ENCODE measurements around the gene LGI1.

LGI1 gene

DNA sequence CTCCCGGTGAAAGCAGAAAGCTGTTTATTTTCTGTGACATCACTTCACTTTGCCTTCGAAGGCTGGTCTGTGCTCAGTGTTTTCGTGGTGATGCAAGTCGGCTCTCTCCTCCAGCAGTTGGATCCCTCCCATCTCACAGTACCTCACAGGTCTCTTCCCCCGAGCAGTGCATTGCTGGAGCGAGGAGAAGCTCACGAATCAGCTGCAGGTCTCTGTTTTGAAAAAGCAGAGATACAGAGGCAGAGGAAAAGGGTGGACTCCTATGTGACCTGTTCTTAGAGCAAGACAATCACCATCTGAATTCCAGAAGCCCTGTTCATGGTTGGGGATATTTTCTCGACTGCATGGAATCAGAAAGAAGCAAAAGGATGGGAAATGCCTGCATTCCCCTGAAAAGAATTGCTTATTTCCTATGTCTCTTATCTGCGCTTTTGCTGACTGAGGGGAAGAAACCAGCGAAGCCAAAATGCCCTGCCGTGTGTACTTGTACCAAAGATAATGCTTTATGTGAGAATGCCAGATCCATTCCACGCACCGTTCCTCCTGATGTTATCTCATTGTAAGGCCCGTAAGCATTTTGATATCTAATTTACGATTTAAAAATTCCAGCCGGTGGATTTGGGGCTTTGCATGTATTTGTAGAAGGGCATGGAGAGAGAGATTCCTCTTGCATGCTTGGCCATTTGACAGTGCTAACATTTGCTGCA is at the start of gene LGI1:
Gene LGI1, plus strand, starts transcription at position 136 of the 707 bp plus-strand sequence. Its CDS starts 209 bp downstream, at position 345.
- DNase-seq (ENCODE audit: low read depth), result no peak

DNA sequence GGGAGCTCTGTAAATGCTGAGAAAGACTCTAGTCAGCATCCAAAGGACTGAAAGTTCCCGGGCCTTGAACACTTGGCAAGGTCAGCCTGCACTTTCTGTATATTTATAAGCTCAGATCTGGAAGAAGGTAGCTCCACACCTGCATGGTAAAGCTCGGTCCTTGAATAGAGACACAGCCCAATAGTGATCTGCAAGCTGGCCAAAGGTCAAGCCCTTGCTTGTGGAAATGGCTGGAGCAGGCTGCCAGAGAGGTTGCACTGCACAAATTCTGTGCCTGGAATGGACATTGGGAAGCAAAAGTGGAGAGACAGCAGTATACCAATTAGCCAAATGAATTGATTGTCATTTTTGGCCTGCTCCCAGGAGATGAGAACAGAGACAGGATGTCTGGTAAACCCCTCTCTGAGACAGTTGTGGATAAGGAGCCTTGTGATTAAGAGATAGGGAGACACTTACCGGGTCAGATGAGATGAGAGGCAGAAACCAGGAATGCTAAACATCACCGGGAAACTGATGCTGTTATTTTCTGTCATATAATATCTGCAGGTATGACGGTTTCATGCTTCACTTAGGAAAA is 47.3 kb upstream of the LGI1 start:
- DNase-seq (ENCODE audit: low read depth), result no peak

DNA sequence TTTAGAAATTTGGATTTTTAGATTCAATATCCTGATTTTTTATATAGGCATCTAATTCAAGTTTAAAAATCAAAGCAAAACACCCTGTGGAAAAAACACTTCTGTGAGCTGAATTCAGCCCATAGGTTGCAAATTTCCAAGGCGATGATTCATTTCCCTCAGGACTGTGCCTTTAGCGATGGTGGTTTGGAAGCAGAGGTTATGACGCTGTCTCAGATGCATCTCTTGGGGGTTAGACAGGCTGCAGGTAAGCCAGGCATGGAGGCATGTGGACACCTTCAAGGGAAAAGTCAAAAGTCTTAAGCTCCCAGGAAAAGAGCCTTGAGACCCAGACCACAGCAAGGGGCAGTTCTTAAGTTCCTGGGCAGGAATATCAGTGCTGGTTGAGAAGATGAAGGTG is 45.8 kb upstream of the LGI1 start:
- DNase-seq (ENCODE audit: low read depth), result no peak

- DNase-seq (ENCODE audit: low read depth), result no peak
Measured at GRCh38 chr10:93712593-93712992, 45.1 kb upstream of the LGI1 start.

DNA sequence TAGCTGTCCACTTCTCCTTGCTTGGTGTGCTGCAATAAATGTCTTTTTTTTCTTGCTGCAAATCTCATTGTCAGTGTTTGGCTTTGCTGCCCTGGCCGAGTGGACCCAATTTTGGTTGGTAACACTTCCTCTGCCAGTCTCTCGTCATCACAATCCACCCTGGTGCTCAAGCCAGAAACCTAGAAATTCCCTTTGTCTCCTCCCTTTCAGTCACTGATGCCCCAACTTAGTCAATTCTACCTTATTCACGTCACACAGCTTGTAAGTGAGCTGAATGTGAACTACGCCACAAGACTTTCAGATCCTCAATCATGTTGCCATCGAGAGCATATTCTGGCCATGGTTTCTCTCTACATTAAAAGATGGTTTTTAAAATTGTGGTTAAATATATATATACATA is 42.4 kb upstream of the LGI1 start:
- no peak for DNase-seq (ENCODE audit: low read depth)

GRCh38 chr10:93716766-93717165 is 41.0 kb upstream of the LGI1 start:
- DNase-seq (ENCODE audit: low read depth), result no peak

DNA sequence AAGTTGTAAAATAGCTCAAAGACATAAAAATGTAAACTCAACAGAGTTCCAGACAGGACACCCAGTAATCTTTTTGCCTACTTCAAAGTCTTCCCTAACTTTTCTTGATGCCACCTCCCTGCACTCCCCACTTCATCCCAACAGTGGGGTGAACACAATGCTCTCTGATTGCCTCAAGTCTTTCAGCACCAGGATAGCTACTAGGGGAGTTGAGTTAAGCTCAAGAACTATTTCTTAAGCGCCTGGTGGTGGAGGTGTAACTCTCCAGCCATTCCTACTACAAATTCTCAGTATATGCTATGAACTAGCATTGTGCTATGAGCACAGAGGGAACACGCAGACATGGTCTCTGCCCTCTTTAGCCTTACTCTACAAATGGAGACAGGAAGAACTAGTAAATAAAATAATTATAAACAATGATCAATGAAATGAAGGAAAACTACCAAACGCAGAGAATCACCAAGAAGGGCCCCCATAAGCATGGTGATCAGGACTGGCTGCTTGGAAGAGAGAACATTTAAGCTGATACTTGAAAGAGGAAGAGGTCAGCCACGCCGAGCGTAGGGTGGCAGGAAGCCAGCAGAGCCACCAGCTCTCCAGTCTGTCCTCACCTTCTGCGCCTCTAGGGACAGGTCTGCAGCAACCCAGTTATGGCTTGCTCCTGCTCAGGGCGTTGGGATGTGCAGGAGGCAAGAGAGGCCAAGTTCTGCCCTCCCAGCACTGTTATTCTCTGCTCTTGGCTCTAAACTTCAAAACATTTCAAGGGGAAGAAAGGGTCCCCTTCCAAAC is 38.6 kb upstream of the LGI1 start:
- no peak for DNase-seq (ENCODE audit: low read depth)

DNA sequence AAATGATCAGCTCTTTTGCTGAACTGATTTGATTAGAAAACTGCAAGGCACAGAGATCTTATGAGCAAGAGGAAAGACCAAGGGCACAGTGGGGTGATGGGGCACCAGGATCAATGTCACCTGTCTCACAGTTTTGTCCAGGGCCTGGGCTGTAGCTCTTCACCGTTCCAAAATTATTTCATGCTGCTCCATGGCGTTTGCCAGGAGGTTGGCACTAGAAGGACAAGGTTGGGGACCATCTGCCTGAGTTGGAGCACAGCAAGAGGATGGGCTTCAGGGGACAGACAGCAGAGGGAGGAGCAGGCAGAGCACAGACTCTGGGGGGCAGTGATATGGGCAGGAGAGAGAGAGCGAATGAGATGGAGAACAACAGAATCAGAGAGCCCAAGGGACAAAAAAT is 37.8 kb upstream of the LGI1 start:
- DNase-seq (ENCODE audit: low read depth), result no peak

GRCh38 chr10:93722550-93722949 is 35.2 kb upstream of the LGI1 start:
- no peak for DNase-seq (ENCODE audit: low read depth)

DNA sequence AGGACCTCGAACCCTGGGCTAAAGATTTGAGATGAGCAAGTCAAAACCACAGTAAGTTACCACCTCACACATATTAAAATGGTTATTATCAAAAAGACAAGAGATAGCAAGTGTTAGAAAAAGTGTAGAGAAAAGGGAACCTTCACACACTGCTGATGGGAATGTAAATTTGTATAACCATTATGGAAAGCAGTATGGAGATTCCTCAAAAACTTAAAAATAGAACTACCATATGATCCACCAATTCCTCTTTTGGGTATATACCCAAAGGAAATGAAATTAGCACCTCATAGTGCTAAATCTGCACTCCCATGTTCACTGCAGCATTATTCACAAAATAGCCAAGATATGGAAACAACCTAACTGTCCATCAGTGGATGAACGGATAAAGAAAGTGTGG is 34.6 kb upstream of the LGI1 start:
- DNase-seq (ENCODE audit: low read depth), result no peak

GRCh38 chr10:93726024-93726423 is 31.7 kb upstream of the LGI1 start:
- no peak for DNase-seq (ENCODE audit: low read depth)

GRCh38 chr10:93741367-93741766 is 16.4 kb upstream of the LGI1 start:
- DNase-seq (ENCODE audit: low read depth), result no peak

GRCh38 chr10:93742633-93743349 is 14.9 kb upstream of the LGI1 start:
- no peak for DNase-seq (ENCODE audit: low read depth)

DNA sequence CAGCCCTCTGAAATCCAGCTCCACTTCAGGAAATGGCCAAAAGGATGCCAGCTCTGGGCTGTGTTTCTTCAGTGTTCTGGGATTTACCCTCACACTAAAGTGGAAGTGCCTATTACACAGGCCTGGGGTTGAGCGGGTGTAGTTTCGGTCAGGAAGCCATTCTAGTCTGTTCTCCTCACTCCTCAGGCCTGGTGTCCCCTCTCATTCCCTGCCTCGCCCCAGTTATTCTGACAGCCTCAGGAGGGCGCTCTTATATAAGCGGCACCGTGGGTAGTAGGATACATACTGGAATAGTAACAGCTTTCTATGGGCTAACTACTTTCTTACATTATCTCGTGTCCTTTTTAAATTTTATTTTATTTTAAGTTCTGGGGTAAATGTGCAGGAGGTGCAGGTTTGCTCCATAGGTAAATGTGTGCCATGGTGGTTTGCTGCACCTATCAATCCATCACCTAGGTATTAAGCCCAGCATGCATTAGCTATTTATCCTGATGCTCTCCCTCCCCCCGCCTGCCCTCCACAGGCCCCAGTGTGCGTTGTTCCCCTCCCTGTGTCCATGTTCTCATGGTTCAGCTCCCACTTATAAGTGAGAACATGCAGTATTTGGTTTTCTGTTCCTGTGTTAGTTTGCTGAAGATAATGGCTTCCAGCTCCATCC is 12.2 kb upstream of the LGI1 start:
- no peak for DNase-seq (ENCODE audit: low read depth)

DNA sequence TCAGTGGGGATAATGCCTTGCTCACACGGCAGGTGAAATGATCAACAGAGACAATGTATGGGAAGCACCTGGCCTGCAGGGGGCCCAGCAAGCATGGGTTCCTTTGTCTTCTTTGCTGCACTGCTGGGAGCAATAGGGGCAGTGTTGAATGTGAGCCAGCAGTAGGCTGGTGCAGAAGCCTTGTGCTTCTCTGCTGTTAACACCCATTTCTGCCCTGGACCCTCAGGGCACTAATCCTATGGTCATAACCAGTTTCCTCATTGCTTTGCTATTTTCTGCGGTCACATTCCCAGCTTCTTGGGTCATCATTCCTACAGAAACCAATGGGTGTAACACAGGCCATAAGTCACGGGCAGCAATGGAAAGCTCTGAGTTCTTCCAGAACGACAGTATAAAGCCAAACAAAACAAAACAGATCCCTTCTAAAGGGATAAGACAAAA is 10.9 kb upstream of the LGI1 start:
- peak; percentile 91 for DNase-seq (ENCODE audit: low read depth)

- no peak for DNase-seq (ENCODE audit: low read depth)
Measured at GRCh38 chr10:93749218-93749799, 8.4 kb upstream of the LGI1 start.

DNA sequence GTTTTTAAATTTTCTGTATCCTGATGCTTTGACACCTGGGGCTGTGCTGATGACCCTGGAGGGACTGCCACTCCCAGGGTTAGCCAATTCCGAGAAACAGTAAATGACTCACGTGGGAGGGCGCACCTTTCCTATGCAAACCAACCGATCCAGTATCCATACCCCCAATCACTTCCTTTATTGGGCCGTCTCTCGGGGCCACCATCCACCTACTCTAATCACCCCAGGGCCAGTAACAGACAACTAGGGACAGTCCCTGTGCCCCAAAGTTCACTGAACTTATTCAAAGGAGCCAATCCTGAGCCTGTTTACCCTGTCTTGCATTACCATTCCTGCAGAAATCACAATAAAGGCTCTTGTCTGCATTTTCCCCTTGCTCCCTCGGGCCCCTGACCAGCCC is 6.6 kb upstream of the LGI1 start:
- DNase-seq (ENCODE audit: low read depth), result no peak

GRCh38 chr10:93751832-93752231 is 5.9 kb upstream of the LGI1 start:
- DNase-seq (ENCODE audit: low read depth), result no peak

DNA sequence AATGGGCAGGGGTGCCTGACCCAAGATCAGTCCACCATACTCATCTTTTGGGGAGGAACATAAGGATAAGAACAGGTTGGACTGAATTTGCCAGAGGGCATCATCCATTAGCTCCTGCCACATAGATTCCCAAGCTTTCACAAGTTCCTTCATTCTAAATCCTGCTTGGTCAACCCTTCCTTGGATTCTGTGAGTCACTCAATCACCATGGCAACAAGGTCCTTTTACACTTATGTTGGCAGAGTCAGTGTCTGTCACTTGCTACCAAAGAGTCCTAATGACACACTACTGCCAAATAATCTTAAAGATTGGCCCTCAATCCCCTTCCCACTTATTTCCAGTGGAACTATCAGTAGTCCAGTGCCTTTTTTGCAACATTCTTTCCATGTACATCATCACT is 5.0 kb upstream of the LGI1 start:
- no peak for DNase-seq (ENCODE audit: low read depth)

- no peak for DNase-seq (ENCODE audit: low read depth)
Measured at GRCh38 chr10:93753621-93754250, 4.0 kb upstream of the LGI1 start.

DNA sequence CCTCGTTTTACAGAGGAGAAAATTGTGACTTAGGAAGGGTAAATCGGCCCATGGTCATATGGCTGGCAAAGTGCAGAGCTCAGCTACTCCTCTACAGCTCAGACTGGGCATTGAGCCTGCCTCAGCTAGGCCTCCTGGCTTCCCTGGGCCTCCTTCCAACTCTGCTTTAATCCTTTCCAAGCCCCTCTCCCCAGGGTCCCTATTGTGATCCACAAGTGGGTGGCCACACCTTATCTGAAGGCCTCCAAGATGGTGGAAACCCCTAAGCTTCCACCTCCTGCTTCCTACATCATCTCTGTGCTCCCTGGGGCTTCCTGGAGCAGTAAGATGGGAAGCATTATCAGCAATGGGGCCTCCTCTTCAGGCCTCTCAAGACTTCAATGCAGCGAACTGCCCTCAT is 3.0 kb upstream of the LGI1 start:
- DNase-seq (ENCODE audit: low read depth), result no peak
